ENCODE data around the gene USP17L21.
"Not testable (repeated sequence)": the region's sequence is repeated elsewhere in the genome, so short reads cannot be mapped to it uniquely, and the experiment has no call there.

USP17L21 gene, protein sequence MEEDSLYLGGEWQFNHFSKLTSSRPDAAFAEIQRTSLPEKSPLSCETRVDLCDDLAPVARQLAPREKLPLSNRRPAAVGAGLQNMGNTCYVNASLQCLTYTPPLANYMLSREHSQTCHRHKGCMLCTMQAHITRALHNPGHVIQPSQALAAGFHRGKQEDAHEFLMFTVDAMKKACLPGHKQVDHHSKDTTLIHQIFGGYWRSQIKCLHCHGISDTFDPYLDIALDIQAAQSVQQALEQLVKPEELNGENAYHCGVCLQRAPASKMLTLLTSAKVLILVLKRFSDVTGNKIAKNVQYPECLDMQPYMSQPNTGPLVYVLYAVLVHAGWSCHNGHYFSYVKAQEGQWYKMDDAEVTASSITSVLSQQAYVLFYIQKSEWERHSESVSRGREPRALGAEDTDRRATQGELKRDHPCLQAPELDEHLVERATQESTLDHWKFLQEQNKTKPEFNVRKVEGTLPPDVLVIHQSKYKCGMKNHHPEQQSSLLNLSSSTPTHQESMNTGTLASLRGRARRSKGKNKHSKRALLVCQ

DNA sequence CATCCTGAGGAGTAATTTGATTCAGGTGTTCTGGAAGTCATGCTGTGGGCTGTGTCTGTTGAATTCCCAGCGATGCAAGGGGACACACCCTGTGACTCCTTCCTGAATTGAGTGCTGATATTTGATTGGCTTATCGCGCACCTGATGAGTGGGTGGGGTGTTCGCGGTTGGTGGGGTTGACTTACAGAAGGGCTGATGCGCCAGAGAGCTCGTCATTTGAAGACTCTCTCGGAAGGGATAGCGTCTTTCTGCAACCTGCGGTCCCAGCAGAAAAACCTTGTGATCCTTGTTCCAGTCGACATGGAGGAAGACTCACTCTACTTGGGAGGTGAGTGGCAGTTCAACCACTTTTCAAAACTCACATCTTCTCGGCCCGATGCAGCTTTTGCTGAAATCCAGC lies at the start of gene USP17L21:
Gene USP17L21 (plus strand): TSS at position 301 of the 400 bp plus-strand sequence. CDS start 0 bp downstream, at position 301.
- DNase-seq, result not testable (repeated sequence)

DNA sequence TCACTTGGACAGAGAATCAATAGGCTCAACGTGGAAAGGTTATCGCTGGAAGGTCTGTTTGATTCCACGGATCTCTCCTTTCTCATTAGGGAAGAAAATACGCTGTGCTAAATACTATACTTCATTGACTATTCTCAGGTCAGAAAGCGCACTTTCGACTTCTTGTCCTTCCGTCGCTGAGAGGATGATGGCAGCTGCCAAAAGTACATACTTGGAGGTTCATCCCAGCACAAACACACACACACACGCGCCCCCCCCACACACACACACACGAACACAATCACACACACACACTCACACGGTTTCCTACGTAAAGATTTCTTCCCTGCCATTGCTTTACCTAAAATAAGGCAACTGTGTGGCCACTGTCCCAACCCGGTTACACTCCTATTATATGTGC lies 48.0 kb upstream of the USP17L21 start:
- DNase-seq, result not testable (repeated sequence)

DNA sequence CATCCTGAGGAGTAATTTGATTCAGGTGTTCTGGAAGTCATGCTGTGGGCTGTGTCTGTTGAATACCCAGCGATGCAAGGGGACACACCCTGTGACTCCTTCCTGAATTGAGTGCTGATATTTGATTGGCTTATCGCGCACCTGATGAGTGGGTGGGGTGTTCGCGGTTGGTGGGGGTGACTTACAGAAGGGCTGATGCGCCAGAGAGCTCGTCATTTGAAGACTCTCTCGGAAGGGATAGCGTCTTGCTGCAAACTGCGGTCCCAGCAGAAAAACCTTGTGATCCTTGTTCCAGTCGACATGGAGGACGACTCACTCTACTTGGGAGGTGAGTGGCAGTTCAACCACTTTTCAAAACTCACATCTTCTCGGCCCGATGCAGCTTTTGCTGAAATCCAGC lies 47.6 kb upstream of the USP17L21 start, which contains the start of gene USP17L11:
Gene USP17L11 (plus strand): TSS at position 301 of the 400 bp plus-strand sequence. CDS start 0 bp downstream, at position 301.
- not testable (repeated sequence) for DNase-seq

DNA sequence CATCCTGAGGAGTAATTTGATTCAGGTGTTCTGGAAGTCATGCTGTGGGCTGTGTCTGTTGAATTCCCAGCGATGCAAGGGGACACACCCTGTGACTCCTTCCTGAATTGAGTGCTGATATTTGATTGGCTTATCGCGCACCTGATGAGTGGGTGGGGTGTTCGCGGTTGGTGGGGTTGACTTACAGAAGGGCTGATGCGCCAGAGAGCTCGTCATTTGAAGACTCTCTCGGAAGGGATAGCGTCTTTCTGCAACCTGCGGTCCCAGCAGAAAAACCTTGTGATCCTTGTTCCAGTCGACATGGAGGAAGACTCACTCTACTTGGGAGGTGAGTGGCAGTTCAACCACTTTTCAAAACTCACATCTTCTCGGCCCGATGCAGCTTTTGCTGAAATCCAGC lies 42.8 kb upstream of the USP17L21 start, which contains the start of gene USP17L12:
Gene USP17L12 (plus strand): TSS at position 301 of the 400 bp plus-strand sequence. CDS start 0 bp downstream, at position 301.
- DNase-seq, result not testable (repeated sequence)

DNA sequence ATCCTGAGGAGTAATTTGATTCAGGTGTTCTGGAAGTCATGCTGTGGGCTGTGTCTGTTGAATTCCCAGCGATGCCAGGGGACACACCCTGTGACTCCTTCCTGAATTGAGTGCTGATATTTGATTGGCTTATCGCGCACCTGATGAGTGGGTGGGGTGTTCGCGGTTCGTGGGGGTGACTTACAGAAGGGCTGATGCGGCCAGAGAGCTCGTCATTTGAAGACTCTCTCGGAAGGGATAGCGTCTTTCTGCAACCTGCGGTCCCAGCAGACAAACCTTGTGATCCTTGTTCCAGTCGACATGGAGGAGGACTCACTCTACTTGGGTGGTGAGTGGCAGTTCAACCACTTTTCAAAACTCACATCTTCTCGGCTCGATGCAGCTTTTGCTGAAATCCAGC lies 38.1 kb upstream of the USP17L21 start, which contains the start of gene USP17L13:
Gene USP17L13 (plus strand): TSS at position 301 of the 400 bp plus-strand sequence. CDS start 0 bp downstream, at position 301.
- not testable (repeated sequence) for DNase-seq

DNA sequence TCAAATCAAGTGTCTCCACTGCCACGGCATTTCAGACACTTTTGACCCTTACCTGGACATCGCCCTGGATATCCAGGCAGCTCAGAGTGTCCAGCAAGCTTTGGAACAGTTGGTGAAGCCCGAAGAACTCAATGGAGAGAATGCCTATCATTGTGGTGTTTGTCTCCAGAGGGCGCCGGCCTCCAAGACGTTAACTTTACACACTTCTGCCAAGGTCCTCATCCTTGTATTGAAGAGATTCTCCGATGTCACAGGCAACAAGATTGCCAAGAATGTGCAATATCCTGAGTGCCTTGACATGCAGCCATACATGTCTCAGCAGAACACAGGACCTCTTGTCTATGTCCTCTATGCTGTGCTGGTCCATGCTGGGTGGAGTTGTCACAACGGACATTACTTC lies 32.4 kb upstream of the USP17L21 start:
- DNase-seq, result not testable (repeated sequence)

DNA sequence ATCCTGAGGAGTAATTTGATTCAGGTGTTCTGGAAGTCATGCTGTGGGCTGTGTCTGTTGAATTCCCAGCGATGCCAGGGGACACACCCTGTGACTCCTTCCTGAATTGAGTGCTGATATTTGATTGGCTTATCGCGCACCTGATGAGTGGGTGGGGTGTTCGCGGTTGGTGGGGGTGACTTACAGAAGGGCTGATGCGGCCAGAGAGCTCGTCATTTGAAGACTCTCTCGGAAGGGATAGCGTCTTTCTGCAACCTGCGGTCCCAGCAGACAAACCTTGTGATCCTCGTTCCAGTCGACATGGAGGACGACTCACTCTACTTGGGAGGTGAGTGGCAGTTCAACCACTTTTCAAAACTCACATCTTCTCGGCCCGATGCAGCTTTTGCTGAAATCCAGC lies 28.6 kb upstream of the USP17L21 start, which contains the start of gene USP17L15:
Gene USP17L15 (plus strand): TSS at position 301 of the 400 bp plus-strand sequence. CDS start 0 bp downstream, at position 301.
- DNase-seq, result not testable (repeated sequence)

DNA sequence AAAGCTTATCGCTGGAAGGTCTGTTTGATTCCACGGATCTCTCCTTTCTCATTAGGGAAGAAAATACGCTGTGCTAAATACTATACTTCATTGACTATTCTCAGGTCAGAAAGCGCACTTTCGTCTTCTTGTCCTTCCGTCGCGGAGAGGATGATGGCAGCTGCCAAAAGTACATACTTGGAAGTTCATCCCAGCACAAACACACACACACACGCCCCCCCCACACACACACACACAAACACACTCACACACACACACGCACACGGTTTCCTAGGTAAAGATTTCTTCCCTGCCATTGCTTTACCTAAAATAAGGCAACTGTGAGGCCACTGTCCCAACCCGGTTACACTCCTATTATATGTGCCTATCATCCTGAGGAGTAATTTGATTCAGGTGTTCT lies 24.2 kb upstream of the USP17L21 start:
- DNase-seq, result not testable (repeated sequence)

DNA sequence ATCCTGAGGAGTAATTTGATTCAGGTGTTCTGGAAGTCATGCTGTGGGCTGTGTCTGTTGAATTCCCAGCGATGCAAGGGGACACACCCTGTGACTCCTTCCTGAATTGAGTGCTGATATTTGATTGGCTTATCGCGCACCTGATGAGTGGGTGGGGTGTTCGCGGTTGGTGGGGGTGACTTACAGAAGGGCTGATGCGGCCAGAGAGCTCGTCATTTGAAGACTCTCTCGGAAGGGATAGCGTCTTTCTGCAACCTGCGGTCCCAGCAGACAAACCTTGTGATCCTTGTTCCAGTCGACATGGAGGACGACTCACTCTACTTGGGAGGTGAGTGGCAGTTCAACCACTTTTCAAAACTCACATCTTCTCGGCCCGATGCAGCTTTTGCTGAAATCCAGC lies 19.1 kb upstream of the USP17L21 start, which contains the start of gene USP17L17:
Gene USP17L17 (plus strand): TSS at position 301 of the 400 bp plus-strand sequence. CDS start 0 bp downstream, at position 301.
- not testable (repeated sequence) for DNase-seq

DNA sequence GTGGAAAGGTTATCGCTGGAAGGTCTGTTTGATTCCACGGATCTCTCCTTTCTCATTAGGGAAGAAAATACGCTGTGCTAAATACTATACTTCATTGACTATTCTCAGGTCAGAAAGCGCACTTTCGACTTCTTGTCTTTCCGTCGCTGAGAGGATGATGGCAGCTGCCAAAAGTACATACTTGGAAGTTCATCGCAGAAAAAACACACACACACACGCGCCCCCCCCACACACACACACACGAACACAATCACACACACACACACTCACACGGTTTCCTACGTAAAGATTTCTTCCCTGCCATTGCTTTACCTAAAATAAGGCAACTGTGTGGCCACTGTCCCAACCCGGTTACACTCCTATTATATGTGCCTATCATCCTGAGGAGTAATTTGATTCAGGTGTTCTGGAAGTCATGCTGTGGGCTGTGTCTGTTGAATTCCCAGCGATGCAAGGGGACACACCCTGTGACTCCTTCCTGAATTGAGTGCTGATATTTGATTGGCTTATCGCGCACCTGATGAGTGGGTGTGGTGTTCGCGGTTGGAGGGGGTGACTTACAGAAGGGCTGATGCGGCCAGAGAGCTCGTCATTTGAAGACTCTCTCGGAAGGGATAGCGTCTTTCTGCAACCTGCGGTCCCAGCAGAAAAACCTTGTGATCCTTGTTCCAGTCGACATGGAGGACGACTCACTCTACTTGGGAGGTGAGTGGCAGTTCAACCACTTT lies 14.6 kb upstream of the USP17L21 start, which contains the start of gene USP17L18:
Gene USP17L18 (plus strand): TSS at position 678 of the 728 bp plus-strand sequence. CDS start 0 bp downstream, at position 678.
- DNase-seq, result not testable (repeated sequence)

DNA sequence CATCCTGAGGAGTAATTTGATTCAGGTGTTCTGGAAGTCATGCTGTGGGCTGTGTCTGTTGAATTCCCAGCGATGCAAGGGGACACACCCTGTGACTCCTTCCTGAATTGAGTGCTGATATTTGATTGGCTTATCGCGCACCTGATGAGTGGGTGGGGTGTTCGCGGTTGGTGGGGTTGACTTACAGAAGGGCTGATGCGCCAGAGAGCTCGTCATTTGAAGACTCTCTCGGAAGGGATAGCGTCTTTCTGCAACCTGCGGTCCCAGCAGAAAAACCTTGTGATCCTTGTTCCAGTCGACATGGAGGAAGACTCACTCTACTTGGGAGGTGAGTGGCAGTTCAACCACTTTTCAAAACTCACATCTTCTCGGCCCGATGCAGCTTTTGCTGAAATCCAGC lies 9.6 kb upstream of the USP17L21 start, which contains the start of gene USP17L19:
Gene USP17L19 (plus strand): TSS at position 301 of the 400 bp plus-strand sequence. CDS start 0 bp downstream, at position 301.
- not testable (repeated sequence) for DNase-seq

DNA sequence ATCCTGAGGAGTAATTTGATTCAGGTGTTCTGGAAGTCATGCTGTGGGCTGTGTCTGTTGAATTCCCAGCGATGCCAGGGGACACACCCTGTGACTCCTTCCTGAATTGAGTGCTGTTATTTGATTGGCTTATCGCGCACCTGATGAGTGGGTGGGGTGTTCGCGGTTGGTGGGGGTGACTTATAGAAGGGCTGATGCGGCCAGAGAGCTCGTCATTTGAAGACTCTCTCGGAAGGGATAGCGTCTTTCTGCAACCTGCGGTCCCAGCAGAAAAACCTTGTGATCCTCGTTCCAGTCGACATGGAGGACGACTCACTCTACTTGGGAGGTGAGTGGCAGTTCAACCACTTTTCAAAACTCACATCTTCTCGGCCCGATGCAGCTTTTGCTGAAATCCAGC lies 4.8 kb upstream of the USP17L21 start, which contains the start of gene USP17L20:
Gene USP17L20 (plus strand): TSS at position 301 of the 400 bp plus-strand sequence. CDS start 0 bp downstream, at position 301.
- DNase-seq, result not testable (repeated sequence)

DNA sequence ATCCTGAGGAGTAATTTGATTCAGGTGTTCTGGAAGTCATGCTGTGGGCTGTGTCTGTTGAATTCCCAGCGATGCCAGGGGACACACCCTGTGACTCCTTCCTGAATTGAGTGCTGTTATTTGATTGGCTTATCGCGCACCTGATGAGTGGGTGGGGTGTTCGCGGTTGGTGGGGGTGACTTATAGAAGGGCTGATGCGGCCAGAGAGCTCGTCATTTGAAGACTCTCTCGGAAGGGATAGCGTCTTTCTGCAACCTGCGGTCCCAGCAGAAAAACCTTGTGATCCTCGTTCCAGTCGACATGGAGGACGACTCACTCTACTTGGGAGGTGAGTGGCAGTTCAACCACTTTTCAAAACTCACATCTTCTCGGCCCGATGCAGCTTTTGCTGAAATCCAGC lies 4.6 kb downstream of the USP17L21 start, which contains the start of gene USP17L22:
Gene USP17L22 (plus strand): TSS at position 301 of the 400 bp plus-strand sequence. CDS start 0 bp downstream, at position 301.
- DNase-seq, result not testable (repeated sequence)

DNA sequence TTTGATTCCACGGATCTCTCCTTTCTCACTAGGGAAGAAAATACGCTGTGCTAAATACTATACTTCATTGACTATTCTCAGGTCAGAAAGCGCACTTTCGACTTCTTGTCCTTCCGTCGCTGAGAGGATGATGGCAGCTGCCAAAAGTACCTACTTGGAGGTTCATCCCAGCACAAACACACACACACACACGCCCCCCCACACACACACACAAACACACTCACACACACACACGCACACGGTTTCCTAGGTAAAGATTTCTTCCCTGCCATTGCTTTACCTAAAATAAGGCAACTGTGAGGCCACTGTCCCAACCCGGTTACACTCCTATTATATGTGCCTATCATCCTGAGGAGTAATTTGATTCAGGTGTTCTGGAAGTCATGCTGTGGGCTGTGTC lies 9.0 kb downstream of the USP17L21 start:
- DNase-seq, result not testable (repeated sequence)

Data from SHP77 (cell line).